Transverse colon (tissue), 4 donors: ENCODE measurements around the gene SPTLC3. TPM values are rescaled to one million over a fixed set of nuclear protein-coding genes. Genes with fewer than 3 reads are reported as not detected.

Experiments
- DNase-seq: peaks from one replicate; pipeline ENCODE4 v3.0.0-alpha.2; 2019
- H3K27ac ChIP-seq, 4 donors: fragments of 200-600 bp; sonication (generic); 2 replicates each; pipeline ENCODE4 v1.5.1; 2016 to 2018; ENCODE audit warnings: inconsistent platforms in 4 of 4
- H3K27me3 ChIP-seq: fragments of 200-600 bp; sonication (generic); 2 replicates; pipeline ENCODE4 v1.5.1; 2017; ENCODE audit warnings: inconsistent platforms
- H3K36me3 ChIP-seq, 4 donors: fragments of 200-600 bp; sonication (generic); 2 replicates each; pipeline ENCODE4 v1.5.1; 2017 to 2019; ENCODE audit warnings: inconsistent platforms in 4 of 4
- H3K4me1 ChIP-seq, 4 donors: fragments of 200-600 bp; sonication (generic); 2 replicates each; pipeline ENCODE4 v1.5.1; 2017 to 2020; ENCODE audit warnings: inconsistent platforms in 4 of 4
- H3K4me3 ChIP-seq, 4 donors: fragments of 200-600 bp; sonication (generic); 1 replicate in 1 of 4; 2 replicates in 3 of 4; pipeline versions ENCODE4 v1.5.1 to v1.6.1; 2017 to 2019; ENCODE audit warnings: inconsistent platforms in 4 of 4
- H3K9me3 ChIP-seq, 2 donors: fragments of 200-600 bp; sonication (generic); 2 replicates each; pipeline ENCODE4 v1.5.1; 2017 to 2019; ENCODE audit warnings: inconsistent platforms in 2 of 2
- EP300 ChIP-seq: sonication (generic); formaldehyde crosslinking; IDR thresholded peaks from one replicate; pipeline ENCODE4 v1.6.1; 2017; ENCODE audit warnings: antibody characterized with exemption, low read depth
- POLR2A ChIP-seq: fragments of 450-650 bp; IDR thresholded peaks from one replicate; pipeline ENCODE4 v1.6.1; 2016; ENCODE audit warnings: antibody characterized with exemption, mild to moderate bottlenecking, moderate library complexity
- POLR2AphosphoS5 ChIP-seq, 3 donors: sonication (generic); formaldehyde crosslinking; IDR thresholded peaks; one replicate each; pipeline ENCODE4 v1.6.1; 2016; ENCODE audit warnings: antibody characterized with exemption in 3 of 3
- WGBS, 2 donors: methylation state at CpG; one replicate each; pipeline ENCODE4 v1.1.5; 2018; ENCODE audit warnings: low coverage in 1 of 2; 5-methylcytosine and 5-hydroxymethylcytosine counted together
- in situ Hi-C, 4 donors: fragments of 200-750 bp; cut with MboI; loops; one replicate each; pipeline versions ENCODE4 v1.15.0 to v1.15.1; 2017; ENCODE audit warnings: low sequenced_read_pairs in 3 of 4, low pct_ligation_motif_present in 1 of 4, low pct_unique_long_range_greater_than_20kb in 1 of 4
- intact Hi-C: fragments of 100-400 bp; cut with DNase I; formaldehyde crosslinking; loops from one replicate; pipeline ENCODE4 v1.15.1; 2023; ENCODE audit warnings: low total_unique reads
- total RNA-seq, 4 donors: library from RNA; depleted of rRNA; stranded (reverse); fragments of >200 nt; gene quantifications; one replicate each; pipeline ENCODE4 v1.1.0, GENCODE V29; 2016
- TF ChIP-seq, protein P1 (sequence below), 5 experiments: fragments of 200-600 bp in 3 of 5; fragments of 450-650 bp in 2 of 5; sonication (generic) in 3 of 5; IDR thresholded peaks; 1 replicate in 2 of 5; 2 replicates in 3 of 5; pipeline ENCODE4 v1.5.1; 2016 to 2017; ENCODE audit warnings: antibody characterized with exemption in 5 of 5, inconsistent platforms in 3 of 5, mild to moderate bottlenecking in 2 of 5, moderate library complexity in 1 of 5

SPTLC3 gene
- total RNA-seq, 4 donors from 2014 or later: 2.6 to 11.6 (median 8.8) TPM

- Histone ChIP-seq H3K4me3 (no peak overlapping the region), H3K9me3 (no peaks in the 10 kb centered on the region), H3K27ac (no peak overlapping the region), H3K27me3 (no peaks in the 10 kb centered on the region), H3K36me3 (no peaks in the 10 kb centered on the region), H3K4me1 (peaks cover 0 to 19% (median 10%) of the 10 kb centered on the region in 4 donors)
- TF ChIP-seq POLR2AphosphoS5 (IDR thresholded peaks at IDR 0.05): no peak
- TF ChIP-seq, protein P1, sequence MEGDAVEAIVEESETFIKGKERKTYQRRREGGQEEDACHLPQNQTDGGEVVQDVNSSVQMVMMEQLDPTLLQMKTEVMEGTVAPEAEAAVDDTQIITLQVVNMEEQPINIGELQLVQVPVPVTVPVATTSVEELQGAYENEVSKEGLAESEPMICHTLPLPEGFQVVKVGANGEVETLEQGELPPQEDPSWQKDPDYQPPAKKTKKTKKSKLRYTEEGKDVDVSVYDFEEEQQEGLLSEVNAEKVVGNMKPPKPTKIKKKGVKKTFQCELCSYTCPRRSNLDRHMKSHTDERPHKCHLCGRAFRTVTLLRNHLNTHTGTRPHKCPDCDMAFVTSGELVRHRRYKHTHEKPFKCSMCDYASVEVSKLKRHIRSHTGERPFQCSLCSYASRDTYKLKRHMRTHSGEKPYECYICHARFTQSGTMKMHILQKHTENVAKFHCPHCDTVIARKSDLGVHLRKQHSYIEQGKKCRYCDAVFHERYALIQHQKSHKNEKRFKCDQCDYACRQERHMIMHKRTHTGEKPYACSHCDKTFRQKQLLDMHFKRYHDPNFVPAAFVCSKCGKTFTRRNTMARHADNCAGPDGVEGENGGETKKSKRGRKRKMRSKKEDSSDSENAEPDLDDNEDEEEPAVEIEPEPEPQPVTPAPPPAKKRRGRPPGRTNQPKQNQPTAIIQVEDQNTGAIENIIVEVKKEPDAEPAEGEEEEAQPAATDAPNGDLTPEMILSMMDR (IDR thresholded peaks at IDR 0.05): no peak
- DNase-seq: no peak
- WGBS, 2 donors: 56 to 83% methylated on average over 1 of the region's 1 CpG
- intact Hi-C loops: no loop called here
- in situ Hi-C loops: no loop called here
These were observed 4.1 kb downstream of the SPTLC3 start for GRCh38 chr20:13012886-13013285.

DNA sequence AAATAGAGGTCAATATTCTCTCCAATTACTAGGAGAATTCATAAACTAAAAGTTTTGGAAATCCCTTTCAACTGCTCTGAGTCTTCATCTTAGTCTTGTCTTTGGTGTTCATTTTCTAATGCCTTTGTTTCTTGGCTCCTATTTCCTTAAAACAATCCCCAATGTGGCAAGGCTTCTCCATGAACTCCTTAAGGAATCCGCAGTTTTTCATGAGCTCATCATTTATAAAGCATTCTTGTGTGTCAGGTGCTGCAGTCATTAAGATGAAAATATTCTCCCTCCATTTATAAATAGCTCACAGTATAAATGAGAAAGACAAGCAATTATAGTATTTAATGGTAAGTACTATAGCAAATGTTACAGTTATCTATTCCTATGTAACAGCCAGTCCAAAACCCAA is 4.6 kb downstream of the SPTLC3 start:
- Histone ChIP-seq H3K27ac (no peak overlapping the region), H3K4me3 (no peak overlapping the region), H3K36me3 (no peaks in the 10 kb centered on the region), H3K4me1 (peaks cover 0 to 18% (median 10%) of the 10 kb centered on the region in 4 donors), H3K9me3 (no peaks in the 10 kb centered on the region), H3K27me3 (no peaks in the 10 kb centered on the region)
- WGBS, 2 donors: 70 to 80% methylated on average over 1 of the region's 1 CpG
- intact Hi-C loops: no loop called here
- DNase-seq: no peak
- TF ChIP-seq, protein P1 (IDR thresholded peaks at IDR 0.05): no peak
- TF ChIP-seq POLR2A: no peak
- TF ChIP-seq EP300: no peak
- TF ChIP-seq POLR2AphosphoS5 (IDR thresholded peaks at IDR 0.05): no peak
- in situ Hi-C loops: no loop called here

- Histone ChIP-seq H3K27ac (no peak overlapping the region), H3K9me3 (peaks cover 8 to 10% of the 10 kb centered on the region in 2 donors), H3K27me3 (no peaks in the 10 kb centered on the region), H3K36me3 (no peaks in the 10 kb centered on the region), H3K4me1 (peaks cover 0 to 3% (median 0%) of the 10 kb centered on the region in 4 donors), H3K4me3 (no peak overlapping the region)
- DNase-seq: no peak
- WGBS, 2 donors: 64 to 86% methylated on average over 1 of the region's 1 CpG
- TF ChIP-seq POLR2AphosphoS5 (IDR thresholded peaks at IDR 0.05): no peak
- in situ Hi-C loops (no loop called here), intact Hi-C loops (no loop called here)
These were observed 8.5 kb downstream of the SPTLC3 start for GRCh38 chr20:13017235-13017634.

- DNase-seq: no peak
- in situ Hi-C loops (no loop called here), intact Hi-C loops (no loop called here)
- Histone ChIP-seq H3K27me3 (no peaks in the 10 kb centered on the region), H3K4me3 (no peak overlapping the region), H3K36me3 (no peaks in the 10 kb centered on the region), H3K4me1 (no peaks in the 10 kb centered on the region), H3K27ac (no peak overlapping the region), H3K9me3 (peaks cover 8 to 10% of the 10 kb centered on the region in 2 donors)
- 61 to 80% methylated on average over 1 to 2 of the region's 2 CpGs for WGBS, 2 donors
- TF ChIP-seq POLR2AphosphoS5 (IDR thresholded peaks at IDR 0.05): no peak
- no peak for TF ChIP-seq POLR2A
- TF ChIP-seq EP300: no peak
- TF ChIP-seq, protein P1 (IDR thresholded peaks at IDR 0.05): no peak
These were observed 9.2 kb downstream of the SPTLC3 start for GRCh38 chr20:13017883-13018535.
